Natural killer cell (primary cell): Measurements from ENCODE around the gene DOCK6. TPM values are rescaled to one million over a fixed set of nuclear protein-coding genes. Genes with fewer than 3 reads are reported as not detected.
A peak's percentile ranks its signal among the peaks of the same experiment; 100 is the strongest.

Source experiments
- ATAC-seq, 3 donors: fragments of 150-1000 bp in 2 of 3; fragments of 200-7000 bp in 1 of 3; cut with Tn5 transposase; 1 replicate in 1 of 3; 2 replicates in 2 of 3; pipeline ENCODE4 v1.10.0; 2021; ENCODE audit warnings: mild to moderate bottlenecking in 2 of 3, moderate library complexity in 2 of 3
- DNase-seq, 2 donors: peaks; one replicate each; pipeline versions ENCODE4 v3.0.0 to v3.0.0-alpha.2; 2013 to 2021; ENCODE audit warnings: mixed read lengths in 1 of 2
- H3K27ac ChIP-seq: one replicate; pipeline ENCODE4 v1.5.1; 2013; ENCODE audit warnings: mild to moderate bottlenecking, low read length
- H3K27me3 ChIP-seq: one replicate; pipeline ENCODE4 v1.6.1; 2013; ENCODE audit warnings: low read length; ENCODE audit not compliant: control insufficient read depth, insufficient read depth
- H3K36me3 ChIP-seq: one replicate; pipeline ENCODE4 v1.6.1; 2013; ENCODE audit warnings: low read length; ENCODE audit not compliant: control insufficient read depth, insufficient read depth
- H3K4me1 ChIP-seq: one replicate; pipeline ENCODE4 v1.6.1; 2013; ENCODE audit warnings: low read length; ENCODE audit not compliant: control insufficient read depth, insufficient read depth
- H3K4me3 ChIP-seq: one replicate; pipeline ENCODE4 v1.5.1; 2013; ENCODE audit warnings: low read length
- H3K9me3 ChIP-seq: one replicate; pipeline ENCODE4 v1.6.1; 2013; ENCODE audit warnings: low read length; ENCODE audit not compliant: control insufficient read depth, insufficient read depth
- H3K27ac Mint-ChIP-seq, 2 donors: one replicate each; pipeline ENCODE4 v1.8.0; 2022; ENCODE audit warnings: mild to moderate bottlenecking in 2 of 2, mixed read lengths in 2 of 2, moderate library complexity in 1 of 2
- H3K27me3 Mint-ChIP-seq, 2 donors: one replicate each; pipeline ENCODE4 v1.8.0; 2022; ENCODE audit warnings: low read depth in 2 of 2, mixed read lengths in 2 of 2
- H3K36me3 Mint-ChIP-seq: one replicate; pipeline ENCODE4 v1.8.0; 2022; ENCODE audit warnings: mixed read lengths
- H3K4me1 Mint-ChIP-seq, 2 donors: one replicate each; pipeline ENCODE4 v1.8.0; 2022; ENCODE audit warnings: mixed read lengths in 2 of 2
- H3K4me3 Mint-ChIP-seq: one replicate; pipeline ENCODE4 v1.8.0; 2022; ENCODE audit warnings: mild to moderate bottlenecking, moderate library complexity, mixed read lengths
- H3K9me3 Mint-ChIP-seq, 2 donors: one replicate each; pipeline ENCODE4 v1.8.0; 2022; ENCODE audit warnings: mixed read lengths in 2 of 2
- CTCF ChIP-seq: fragments of 200-600 bp; IDR thresholded peaks from one replicate; pipeline ENCODE4 v1.8.0; 2022; ENCODE audit warnings: antibody characterized with exemption
- WGBS: methylation state at CpG from one replicate; pipeline ENCODE4 v1.1.7; 2013; ENCODE audit warnings: missing lambda C conversion rate; ENCODE audit not compliant: insufficient coverage; 5-methylcytosine and 5-hydroxymethylcytosine counted together
- intact Hi-C: fragments of 100-400 bp; cut with micrococcal nuclease; formaldehyde crosslinking; loops from one replicate; pipeline ENCODE4 v1.14.2; 2022
- total RNA-seq, 4 donors: library from RNA; stranded (reverse); fragments of 120-200 nt in 1 of 4; gene quantifications; one replicate each; pipeline versions ENCODE4 v1.2.3 to v1.2.4, GENCODE V29; 2013 to 2022

Gene DOCK6
- total RNA-seq, 3 donors from 2014 or later (not counting 1 experiment from before 2014, with no cell fraction given), result 0.82 to 2.3 (median 0.86) TPM

- Histone ChIP-seq H3K4me1 (peaks cover 10% of the 10 kb centered on the region), H3K27me3 (no peaks in the 10 kb centered on the region), H3K27ac (no peak within 1 kb of the TSS), H3K4me3 (no peak within 1 kb of the TSS), H3K9me3 (no peaks in the 10 kb centered on the region), H3K36me3 (no peaks in the 10 kb centered on the region)
- intact Hi-C loops, result no loop called here
- 86% methylated on average over 8 of the region's 8 CpGs for WGBS
- TF ChIP-seq CTCF, result no peak
- H3K4me1 Mint-ChIP-seq, result peaks cover 0 to 10% of the 10 kb centered on the region in 2 donors
- ATAC-seq (no peak), DNase-seq (no peak)
- H3K9me3 Mint-ChIP-seq, result no peaks in the 10 kb centered on the region
- no peaks in the 10 kb centered on the region for H3K36me3 Mint-ChIP-seq
- H3K27me3 Mint-ChIP-seq, result peaks cover 8 to 12% of the 10 kb centered on the region in 2 donors
- H3K27ac Mint-ChIP-seq, result no peak within 1 kb of the TSS
- no peak within 1 kb of the TSS for H3K4me3 Mint-ChIP-seq
These were observed 33.4 kb upstream of the DOCK6 start, which contains the start of gene TSPAN16 for GRCh38 chr19:11295665-11296245. Gene TSPAN16 (plus strand): TSS chr19:11296160. CDS start chr19:11296298, 138 bp downstream.

- Histone ChIP-seq H3K9me3 (no peaks in the 10 kb centered on the region), H3K4me3 (no peak overlapping the region), H3K27me3 (no peaks in the 10 kb centered on the region), H3K4me1 (peaks cover 10% of the 10 kb centered on the region), H3K27ac (no peak overlapping the region), H3K36me3 (no peaks in the 10 kb centered on the region)
- TF ChIP-seq CTCF, result no peak
- Mint-ChIP-seq H3K9me3 (no peaks in the 10 kb centered on the region), H3K36me3 (no peaks in the 10 kb centered on the region), H3K27me3 (peaks cover 5 to 8% of the 10 kb centered on the region in 2 donors), H3K4me3 (no peak overlapping the region), H3K27ac (no peak overlapping the region), H3K4me1 (peaks cover 0 to 10% of the 10 kb centered on the region in 2 donors)
- DNase-seq (no peak), ATAC-seq (no peak)
- WGBS, result 91% methylated on average over 4 of the region's 4 CpGs
- intact Hi-C loops, result no loop called here
These were observed 32.9 kb upstream of the DOCK6 start for GRCh38 chr19:11295180-11295579.

GRCh38 chr19:11293433-11294389 lies 31.4 kb upstream of the DOCK6 start:
- Histone ChIP-seq H3K27me3 (no peaks in the 10 kb centered on the region), H3K4me3 (no peak overlapping the region), H3K27ac (no peak overlapping the region), H3K9me3 (no peaks in the 10 kb centered on the region), H3K4me1 (peaks cover 10% of the 10 kb centered on the region), H3K36me3 (no peaks in the 10 kb centered on the region)
- H3K9me3 Mint-ChIP-seq, result no peaks in the 10 kb centered on the region
- ATAC-seq, result peak; percentile 94 to 100 (median 99)
- WGBS, result 7% methylated on average over 41 of the region's 41 CpGs
- H3K36me3 Mint-ChIP-seq, result no peaks in the 10 kb centered on the region
- peaks cover 8 to 11% of the 10 kb centered on the region in 2 donors for H3K27me3 Mint-ChIP-seq
- intact Hi-C loops, result loop anchor here (1.0 to 5.0 kb wide), 4 partner anchors 88 to 294 kb away; no protein-coding TSS in a partner anchor
- DNase-seq, result peak; percentile 77 to 81
- peak; percentile 90 for TF ChIP-seq CTCF
- H3K27ac Mint-ChIP-seq, result no peak overlapping the region
- H3K4me1 Mint-ChIP-seq, result peaks cover 0 to 10% of the 10 kb centered on the region in 2 donors
- no peak overlapping the region for H3K4me3 Mint-ChIP-seq
